ENCODE measurements around the gene SPIRE2. TPM values are rescaled to one million over a fixed set of nuclear protein-coding genes. Genes with fewer than 3 reads are reported as not detected.

SPIRE2 gene
- total and polyA plus RNA-seq, 11 donors, result 0.31 to 2.3 (median 1.3) TPM

- peaks cover 0 to 21% (median 14%) of the 10 kb centered on the region in 12 donors for H3K4me1 ChIP-seq
- H3K9me3 ChIP-seq, result peaks cover 0 to 10% (median 6%) of the 10 kb centered on the region in 12 donors
- H3K27ac ChIP-seq, result no peak overlapping the region
- H3K27me3 ChIP-seq, result no peaks in the 10 kb centered on the region
- TF ChIP-seq POLR2A (IDR thresholded peaks at IDR 0.05), result no peak
- TF ChIP-seq, protein P1, sequence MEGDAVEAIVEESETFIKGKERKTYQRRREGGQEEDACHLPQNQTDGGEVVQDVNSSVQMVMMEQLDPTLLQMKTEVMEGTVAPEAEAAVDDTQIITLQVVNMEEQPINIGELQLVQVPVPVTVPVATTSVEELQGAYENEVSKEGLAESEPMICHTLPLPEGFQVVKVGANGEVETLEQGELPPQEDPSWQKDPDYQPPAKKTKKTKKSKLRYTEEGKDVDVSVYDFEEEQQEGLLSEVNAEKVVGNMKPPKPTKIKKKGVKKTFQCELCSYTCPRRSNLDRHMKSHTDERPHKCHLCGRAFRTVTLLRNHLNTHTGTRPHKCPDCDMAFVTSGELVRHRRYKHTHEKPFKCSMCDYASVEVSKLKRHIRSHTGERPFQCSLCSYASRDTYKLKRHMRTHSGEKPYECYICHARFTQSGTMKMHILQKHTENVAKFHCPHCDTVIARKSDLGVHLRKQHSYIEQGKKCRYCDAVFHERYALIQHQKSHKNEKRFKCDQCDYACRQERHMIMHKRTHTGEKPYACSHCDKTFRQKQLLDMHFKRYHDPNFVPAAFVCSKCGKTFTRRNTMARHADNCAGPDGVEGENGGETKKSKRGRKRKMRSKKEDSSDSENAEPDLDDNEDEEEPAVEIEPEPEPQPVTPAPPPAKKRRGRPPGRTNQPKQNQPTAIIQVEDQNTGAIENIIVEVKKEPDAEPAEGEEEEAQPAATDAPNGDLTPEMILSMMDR (IDR thresholded peaks at IDR 0.05), result no peak
- DNase-seq (no peak), ATAC-seq (no peak)
- intact Hi-C loops (cut with DNase I), result loop anchor here in 4 of 10 donors (5.0 to 10.0 kb wide), 4 partner anchors 47 to 168 kb away; partner anchors contain the start of genes MC1R (in 2 of the 4), SPATA2L (in 1 of the 4) and TUBB3 (in 1 of the 4)
- no peak overlapping the region for H3K4me3 ChIP-seq
- H3K36me3 ChIP-seq, result peaks cover 0 to 9% (median 4%) of the 10 kb centered on the region in 9 donors
- WGBS, 4 donors, result 83 to 91% (median 84%) methylated on average over 6 of the region's 6 CpGs
Observed at GRCh38 chr16:89870440-89870839, 42.2 kb downstream of the SPIRE2 start.

GRCh38 chr16:89871895-89872294 lies 43.6 kb downstream of the SPIRE2 start:
- ATAC-seq (no peak), DNase-seq (no peak)
- Histone ChIP-seq H3K27me3 (no peaks in the 10 kb centered on the region), H3K27ac (no peak overlapping the region), H3K4me3 (no peak overlapping the region), H3K36me3 (peaks cover 0 to 20% (median 14%) of the 10 kb centered on the region in 9 donors), H3K9me3 (peaks cover 0 to 10% (median 6%) of the 10 kb centered on the region in 12 donors), H3K4me1 (peaks cover 0 to 24% (median 16%) of the 10 kb centered on the region in 12 donors)
- TF ChIP-seq, protein P1 (IDR thresholded peaks at IDR 0.05), result no peak
- TF ChIP-seq POLR2A (IDR thresholded peaks at IDR 0.05), result no peak
- 90 to 94% (median 91%) methylated on average over 9 of the region's 9 CpGs for WGBS, 4 donors
- intact Hi-C loops (cut with DNase I), result loop anchor here in 4 of 10 donors (5.0 to 10.0 kb wide), 4 partner anchors 45 to 170 kb away; partner anchors contain the start of genes MC1R (in 2 of the 4), SPATA2L (in 1 of the 4) and TUBB3 (in 1 of the 4)

- ATAC-seq (peak; percentile 33 to 74 (median 70)), DNase-seq (peak; percentile 86 to 93 (median 86))
- peaks cover 0 to 32% (median 25%) of the 10 kb centered on the region in 9 donors for H3K36me3 ChIP-seq
- peaks cover 0 to under 1% (median 0%) of the 10 kb centered on the region in 12 donors for H3K9me3 ChIP-seq
- 1% methylated on average over 58 to 104 of the region's 104 CpGs for WGBS, 4 donors
- H3K4me3 ChIP-seq, result peak within 1 kb of the TSS; percentile 61 to 98 (median 84)
- TF ChIP-seq, protein P1 (IDR thresholded peaks at IDR 0.05), result no peak
- peak in 1 of 2 donors; percentile 87 for TF ChIP-seq POLR2A (IDR thresholded peaks at IDR 0.05)
- H3K27me3 ChIP-seq, result no peaks in the 10 kb centered on the region
- intact Hi-C loops (cut with DNase I), result loop anchor here in 4 of 10 donors (5.0 to 10.0 kb wide), 4 partner anchors 44 to 171 kb away; partner anchors contain the start of genes MC1R (in 2 of the 4), SPATA2L (in 1 of the 4) and TUBB3 (in 1 of the 4)
- H3K4me1 ChIP-seq, result peaks cover 0 to 24% (median 16%) of the 10 kb centered on the region in 12 donors
- peak within 1 kb of the TSS; percentile 91 to 100 (median 99) for H3K27ac ChIP-seq
Observed at GRCh38 chr16:89873109-89873971, 45.1 kb downstream of the SPIRE2 start, which contains the start of gene TCF25. Gene TCF25 (plus strand): TSS chr16:89873592. CDS start chr16:89873668, 76 bp downstream.
